Fibroblast of mammary gland (primary cell): ENCODE data around the gene SLC7A9.
"Not testable (repeated sequence)": the region's sequence is repeated elsewhere in the genome, so short reads cannot be mapped to it uniquely, and the experiment has no call there.

Source experiments
- DNase-seq: peaks from one replicate; pipeline ENCODE4 v3.0.0-alpha.2; 2010; ENCODE audit warnings: low read depth
- H3K4me3 ChIP-seq: 2 replicates; pipeline ENCODE4 v1.5.1; 2011; ENCODE audit warnings: low read depth, mild to moderate bottlenecking, low read length, moderate library complexity; ENCODE audit not compliant: control insufficient read depth
- CTCF ChIP-seq: conservative IDR thresholded peaks from 2 replicates; pipeline ENCODE4 v1.5.1; 2011; ENCODE audit warnings: low read depth, low read length, inconsistent platforms; ENCODE audit not compliant: control insufficient read depth, insufficient read depth

SLC7A9 gene

DNA sequence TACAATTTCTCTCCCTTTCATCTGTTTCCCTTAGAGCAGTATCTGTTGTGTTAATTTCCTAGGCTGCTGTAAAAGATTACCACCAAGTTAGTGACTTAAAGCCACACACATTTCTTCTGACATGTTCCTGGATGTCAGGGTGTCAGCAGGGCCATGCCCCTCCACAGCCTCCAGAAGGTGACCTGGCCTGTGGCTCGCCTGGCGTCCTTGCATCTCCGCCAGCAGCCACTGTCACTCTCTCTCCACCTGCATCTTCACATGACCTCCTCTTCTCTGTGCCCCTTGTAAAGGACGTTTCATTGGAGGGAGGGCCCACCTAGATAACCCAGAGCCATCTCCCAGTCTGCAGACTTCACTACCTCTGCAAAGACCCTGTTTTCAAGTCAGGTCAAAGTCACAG lies 61.3 kb downstream of the SLC7A9 start:
- no peak for DNase-seq
- no peak overlapping the region for H3K4me3 ChIP-seq
- no peak for TF ChIP-seq CTCF

DNA sequence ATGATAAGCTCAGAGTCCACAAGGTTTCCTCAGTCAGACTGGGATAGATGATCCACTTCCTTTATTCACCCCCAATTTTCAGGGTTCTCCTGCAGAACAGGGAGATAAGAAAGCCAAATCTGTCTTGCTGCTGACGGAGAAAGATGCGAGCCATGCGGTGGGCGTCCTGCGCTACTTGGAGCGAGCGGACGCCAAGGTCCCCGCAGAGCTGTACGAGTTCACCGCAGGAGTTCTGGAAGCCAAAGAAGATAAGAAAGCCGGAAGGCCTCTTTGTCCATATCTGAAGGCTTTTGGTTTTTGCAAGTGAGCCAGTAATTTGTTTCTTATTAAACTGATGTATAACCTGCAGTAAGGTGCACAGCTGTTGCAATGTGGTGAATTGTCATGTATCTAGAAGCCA lies 66.7 kb downstream of the SLC7A9 start:
- no peak for TF ChIP-seq CTCF
- H3K4me3 ChIP-seq = no peak overlapping the region
- DNase-seq = no peak

GRCh38 chr19:32800754-32801153 lies 68.8 kb downstream of the SLC7A9 start:
- DNase-seq = no peak
- no peak for TF ChIP-seq CTCF
- no peak overlapping the region for H3K4me3 ChIP-seq

DNA sequence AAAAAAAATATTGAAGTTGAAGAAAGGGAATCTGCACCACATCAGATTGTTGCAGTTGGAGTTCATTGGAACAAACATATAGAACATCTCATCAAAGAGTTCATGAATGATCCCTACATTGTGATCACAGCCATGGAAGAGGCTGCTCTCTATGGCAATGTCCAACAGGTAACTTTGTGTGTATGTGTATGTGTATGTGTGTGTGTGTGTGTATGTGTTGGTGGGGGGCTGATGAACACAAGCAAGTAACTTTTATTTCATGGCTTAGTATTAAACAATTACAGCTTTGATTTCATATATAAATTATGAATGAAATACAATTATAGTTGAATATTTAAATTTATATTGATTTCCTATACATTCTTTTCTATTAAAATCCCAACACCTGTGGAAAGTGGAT lies 69.4 kb downstream of the SLC7A9 start:
- TF ChIP-seq CTCF = no peak
- DNase-seq = no peak
- no peak overlapping the region for H3K4me3 ChIP-seq

- TF ChIP-seq CTCF = no peak
- no peak for DNase-seq
- H3K4me3 ChIP-seq = no peak overlapping the region
Measured at GRCh38 chr19:32798201-32798600, 71.4 kb downstream of the SLC7A9 start.

GRCh38 chr19:32789429-32789828 lies 80.1 kb downstream of the SLC7A9 start:
- no peak for TF ChIP-seq CTCF
- no peak overlapping the region for H3K4me3 ChIP-seq
- DNase-seq = no peak

- H3K4me3 ChIP-seq, DNase-seq: not testable (repeated sequence)
Measured at GRCh38 chr19:32787895-32788294, 81.7 kb downstream of the SLC7A9 start.

DNA sequence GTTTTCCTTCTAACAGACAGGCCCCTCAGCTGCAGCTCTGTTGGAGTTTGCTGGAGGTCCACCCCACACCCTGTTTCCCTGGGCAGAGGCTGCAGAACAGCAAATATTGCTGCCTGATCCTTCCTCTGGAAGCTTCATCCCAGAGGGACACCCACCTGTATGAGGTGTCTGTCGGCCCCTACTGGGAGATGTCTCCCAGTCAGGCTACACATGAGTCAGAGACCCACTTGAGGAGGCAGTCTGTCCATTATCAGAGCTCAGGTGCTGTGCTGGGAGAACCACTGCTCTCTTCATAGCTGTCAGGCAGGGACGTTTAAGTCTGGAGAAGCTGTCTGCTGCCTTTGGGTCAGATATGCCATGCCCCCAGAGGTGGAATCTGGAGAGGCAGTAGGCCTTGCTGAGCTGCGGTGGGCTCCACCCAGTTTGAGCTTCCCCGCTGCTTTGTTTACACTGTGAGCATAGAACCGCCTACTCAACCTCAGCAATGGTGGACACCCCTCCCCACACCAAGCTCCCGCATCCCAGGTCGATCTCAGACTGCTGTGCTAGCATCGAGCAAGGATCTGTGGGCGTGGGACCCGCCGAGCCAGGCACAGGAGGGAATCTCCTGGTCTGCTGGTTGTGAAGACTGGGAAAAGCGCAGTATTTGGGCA lies 82.3 kb downstream of the SLC7A9 start:
- not testable (repeated sequence) for DNase-seq, H3K4me3 ChIP-seq

DNA sequence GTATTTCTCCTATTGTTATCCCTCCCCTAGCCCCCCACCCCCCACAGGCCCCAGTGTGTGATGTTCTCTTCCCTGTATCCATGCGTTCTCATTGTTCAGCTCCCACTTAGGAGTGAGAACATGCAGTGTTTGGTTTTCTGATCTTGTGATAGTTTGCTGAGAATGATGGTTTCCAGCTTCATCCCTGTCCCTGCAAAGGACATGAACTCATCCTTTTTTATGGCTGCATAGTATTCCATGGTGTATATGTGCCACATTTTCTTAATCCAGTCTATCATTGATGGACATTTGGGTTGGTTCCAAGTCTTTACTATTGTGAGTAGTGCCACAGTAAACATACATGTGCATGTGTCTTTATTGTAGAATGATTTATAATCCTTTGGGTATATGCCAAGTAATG lies 87.5 kb downstream of the SLC7A9 start:
- not testable (repeated sequence) for DNase-seq, H3K4me3 ChIP-seq
